ENCODE measurements around the gene POLR3B. TPM values are rescaled to one million over a fixed set of nuclear protein-coding genes. Genes with fewer than 3 reads are reported as not detected.
"Not testable (repeated sequence)": the region's sequence is repeated elsewhere in the genome, so short reads cannot be mapped to it uniquely, and the experiment has no call there.

Gene POLR3B
- total RNA-seq, 1 donor from 2014 or later: 15.1 TPM

DNA sequence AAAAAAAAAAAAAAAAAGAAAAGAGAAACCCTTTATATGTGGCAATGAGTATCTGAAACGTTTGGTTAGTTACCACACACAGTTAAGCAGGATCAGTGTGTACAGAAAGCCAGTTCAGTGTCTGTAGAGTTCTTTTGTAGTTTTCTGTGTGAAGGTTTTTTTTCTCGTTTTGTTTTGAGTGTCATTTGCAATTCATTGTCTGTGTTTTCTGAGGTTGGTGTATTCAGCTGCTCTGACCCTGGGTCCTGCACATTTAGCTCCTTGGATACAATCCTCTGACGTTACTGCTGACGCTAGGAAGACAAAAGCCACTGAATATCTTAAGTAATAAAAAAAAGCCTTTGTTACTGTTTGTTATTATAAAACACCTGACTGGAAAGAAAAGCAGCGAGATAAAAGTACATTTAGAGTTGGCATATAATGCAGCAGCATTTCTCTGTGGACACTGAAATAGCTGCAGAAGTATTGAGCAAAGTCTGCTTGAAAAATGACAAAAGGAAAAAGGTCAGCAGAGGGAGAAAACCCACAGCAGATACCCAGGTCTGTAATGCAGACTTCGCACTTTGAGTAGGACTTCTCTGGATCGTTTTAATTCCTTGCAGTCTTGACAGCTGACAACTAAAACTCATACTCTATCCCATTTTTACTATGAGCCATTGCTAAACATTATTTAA lies 89.0 kb downstream of the POLR3B start:
- no peak overlapping the region for H3K9ac ChIP-seq (ENCODE audit: low read depth in 1 of 3, low read length in 3 of 3)
- H3K4me1 ChIP-seq (ENCODE audit: control insufficient read depth in 3 of 3, insufficient read depth in 3 of 3, low read length in 3 of 3): no peaks in the 10 kb centered on the region
- H3K27ac ChIP-seq (ENCODE audit: low read depth, low read length): no peak overlapping the region
- no peaks in the 10 kb centered on the region for H3K9me3 ChIP-seq (ENCODE audit: control insufficient read depth in 3 of 3, low read length in 3 of 3)
- H3K4me3 ChIP-seq (ENCODE audit: low read length in 3 of 3): no peak overlapping the region
- H3K27me3 ChIP-seq (ENCODE audit: control insufficient read depth in 3 of 3, insufficient read depth in 3 of 3, low read length in 3 of 3): no peaks in the 10 kb centered on the region
- peaks cover 0 to 13% (median 10%) of the 10 kb centered on the region in 3 donors for H3K36me3 ChIP-seq (ENCODE audit: control insufficient read depth in 3 of 3, insufficient read depth in 3 of 3, low read length in 3 of 3)

- Histone ChIP-seq H3K9me3 (ENCODE audit: control insufficient read depth in 3 of 3, low read length in 3 of 3) (no peaks in the 10 kb centered on the region), H3K36me3 (ENCODE audit: control insufficient read depth in 3 of 3, insufficient read depth in 3 of 3, low read length in 3 of 3) (peaks cover 0 to 12% (median 6%) of the 10 kb centered on the region in 3 donors), H3K27ac (ENCODE audit: low read depth, low read length) (no peak overlapping the region), H3K4me1 (ENCODE audit: control insufficient read depth in 3 of 3, insufficient read depth in 3 of 3, low read length in 3 of 3) (no peaks in the 10 kb centered on the region), H3K4me3 (ENCODE audit: low read length in 3 of 3) (no peak overlapping the region), H3K27me3 (ENCODE audit: control insufficient read depth in 3 of 3, insufficient read depth in 3 of 3, low read length in 3 of 3) (no peaks in the 10 kb centered on the region), H3K9ac (ENCODE audit: low read depth in 1 of 3, low read length in 3 of 3) (no peak overlapping the region)
Measured at GRCh38 chr12:106452309-106452708, 94.8 kb downstream of the POLR3B start.

- peaks cover 0 to 3% (median 0%) of the 10 kb centered on the region in 3 donors for H3K4me1 ChIP-seq (ENCODE audit: control insufficient read depth in 3 of 3, insufficient read depth in 3 of 3, low read length in 3 of 3)
- peaks cover 3 to 14% (median 13%) of the 10 kb centered on the region in 3 donors for H3K36me3 ChIP-seq (ENCODE audit: control insufficient read depth in 3 of 3, insufficient read depth in 3 of 3, low read length in 3 of 3)
Measured at GRCh38 chr12:106455111-106455510, 97.6 kb downstream of the POLR3B start.

DNA sequence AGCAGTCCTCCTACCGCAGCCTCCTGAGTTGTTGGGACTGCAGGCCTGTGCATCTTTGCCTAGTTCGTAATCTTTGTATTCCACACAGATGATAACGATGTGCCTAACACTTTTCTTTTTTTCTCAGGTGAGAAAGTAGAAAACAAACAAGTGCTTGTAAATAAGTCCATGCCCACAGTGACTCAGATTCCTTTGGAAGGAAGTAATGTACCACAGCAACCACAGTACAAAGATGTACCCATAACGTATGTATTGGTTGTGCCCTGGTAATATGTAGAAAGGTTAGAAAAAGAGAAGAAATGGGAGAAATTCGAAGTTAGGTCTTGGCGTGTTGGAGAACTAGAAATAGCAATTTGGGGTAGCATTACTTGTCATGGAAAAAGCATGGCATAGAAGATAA lies 101.6 kb downstream of the POLR3B start:
- H3K36me3 ChIP-seq (ENCODE audit: control insufficient read depth in 3 of 3, insufficient read depth in 3 of 3, low read length in 3 of 3): peaks cover 3 to 26% (median 18%) of the 10 kb centered on the region in 3 donors
- no peaks in the 10 kb centered on the region for H3K27me3 ChIP-seq (ENCODE audit: control insufficient read depth in 3 of 3, insufficient read depth in 3 of 3, low read length in 3 of 3)
- H3K4me1 ChIP-seq (ENCODE audit: control insufficient read depth in 3 of 3, insufficient read depth in 3 of 3, low read length in 3 of 3): peaks cover 0 to 3% (median 0%) of the 10 kb centered on the region in 3 donors
- H3K27ac ChIP-seq (ENCODE audit: low read depth, low read length): no peak overlapping the region
- no peaks in the 10 kb centered on the region for H3K9me3 ChIP-seq (ENCODE audit: control insufficient read depth in 3 of 3, low read length in 3 of 3)
- H3K4me3 ChIP-seq (ENCODE audit: low read length in 3 of 3): no peak overlapping the region
- no peak overlapping the region for H3K9ac ChIP-seq (ENCODE audit: low read depth in 1 of 3, low read length in 3 of 3)

More at GRCh38 chr12:106455111-106455510, 97.6 kb downstream of the POLR3B start:
- Histone ChIP-seq H3K4me3 (ENCODE audit: low read length in 3 of 3) (no peak overlapping the region), H3K27me3 (ENCODE audit: control insufficient read depth in 3 of 3, insufficient read depth in 3 of 3, low read length in 3 of 3) (no peaks in the 10 kb centered on the region), H3K9me3 (ENCODE audit: control insufficient read depth in 3 of 3, low read length in 3 of 3) (no peaks in the 10 kb centered on the region), H3K27ac (ENCODE audit: low read depth, low read length) (no peak overlapping the region), H3K9ac (ENCODE audit: low read depth in 1 of 3, low read length in 3 of 3) (no peak overlapping the region)

DNA sequence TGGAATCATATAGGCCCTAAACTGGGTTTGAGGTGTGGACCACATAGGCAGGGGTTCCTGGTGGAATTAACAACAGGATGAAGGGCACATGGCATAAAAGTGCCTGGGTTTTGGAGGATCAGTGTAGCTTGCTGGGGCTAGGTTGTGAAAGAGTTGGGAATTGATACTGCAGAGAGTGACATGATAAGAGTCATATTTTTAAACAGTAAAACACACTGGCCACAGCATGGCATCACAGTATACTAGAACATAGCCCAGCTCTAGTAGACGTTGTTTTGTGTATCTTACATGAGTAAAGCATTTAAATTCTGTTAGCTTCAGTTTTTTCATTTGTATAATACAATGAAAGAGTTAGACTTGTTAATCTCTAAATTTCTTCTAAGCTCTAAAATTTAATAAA lies 102.0 kb downstream of the POLR3B start:
- Histone ChIP-seq H3K9ac (ENCODE audit: low read depth in 1 of 3, low read length in 3 of 3) (no peak overlapping the region), H3K36me3 (ENCODE audit: control insufficient read depth in 3 of 3, insufficient read depth in 3 of 3, low read length in 3 of 3) (peaks cover 3 to 26% (median 18%) of the 10 kb centered on the region in 3 donors), H3K4me1 (ENCODE audit: control insufficient read depth in 3 of 3, insufficient read depth in 3 of 3, low read length in 3 of 3) (peaks cover 0 to 3% (median 0%) of the 10 kb centered on the region in 3 donors)

DNA sequence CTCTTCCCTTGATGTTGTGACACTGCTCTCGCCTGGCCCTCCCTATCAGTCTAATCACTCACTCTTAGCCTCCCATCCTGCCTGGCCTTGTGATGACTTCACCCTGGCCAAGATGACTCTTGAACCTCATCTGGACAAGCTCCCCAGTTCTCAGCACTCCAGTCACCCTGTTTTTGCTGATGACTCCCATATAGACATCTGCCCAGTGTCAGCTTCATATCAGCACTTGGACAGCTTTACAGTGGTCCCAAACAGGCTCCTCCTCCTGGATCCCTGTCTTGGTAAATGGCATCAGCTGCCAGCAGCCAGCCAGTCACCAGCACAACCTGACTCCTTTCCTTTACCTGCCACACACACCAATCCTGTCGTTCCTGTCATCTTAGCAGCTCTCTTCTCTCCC lies 104.2 kb downstream of the POLR3B start:
- Histone ChIP-seq H3K27ac (ENCODE audit: low read depth, low read length) (no peak overlapping the region), H3K4me1 (ENCODE audit: control insufficient read depth in 3 of 3, insufficient read depth in 3 of 3, low read length in 3 of 3) (peaks cover 0 to 3% (median 0%) of the 10 kb centered on the region in 3 donors), H3K9ac (ENCODE audit: low read depth in 1 of 3, low read length in 3 of 3) (no peak overlapping the region), H3K36me3 (ENCODE audit: control insufficient read depth in 3 of 3, insufficient read depth in 3 of 3, low read length in 3 of 3) (peaks cover 3 to 23% (median 15%) of the 10 kb centered on the region in 3 donors), H3K27me3 (ENCODE audit: control insufficient read depth in 3 of 3, insufficient read depth in 3 of 3, low read length in 3 of 3) (no peaks in the 10 kb centered on the region), H3K4me3 (ENCODE audit: low read length in 3 of 3) (no peak overlapping the region), H3K9me3 (ENCODE audit: control insufficient read depth in 3 of 3, low read length in 3 of 3) (no peaks in the 10 kb centered on the region)

More for the DNA sequence above, 102.0 kb downstream of the POLR3B start:
- no peaks in the 10 kb centered on the region for H3K9me3 ChIP-seq (ENCODE audit: control insufficient read depth in 3 of 3, low read length in 3 of 3)
- no peak overlapping the region for H3K27ac ChIP-seq (ENCODE audit: low read depth, low read length)
- H3K27me3 ChIP-seq (ENCODE audit: control insufficient read depth in 3 of 3, insufficient read depth in 3 of 3, low read length in 3 of 3): no peaks in the 10 kb centered on the region
- no peak overlapping the region for H3K4me3 ChIP-seq (ENCODE audit: low read length in 3 of 3)

- H3K27me3 ChIP-seq (ENCODE audit: control insufficient read depth in 3 of 3, insufficient read depth in 3 of 3, low read length in 3 of 3); H3K9ac ChIP-seq (ENCODE audit: low read depth in 1 of 3, low read length in 3 of 3); H3K9me3 ChIP-seq (ENCODE audit: control insufficient read depth in 3 of 3, low read length in 3 of 3); H3K27ac ChIP-seq (ENCODE audit: low read depth, low read length); H3K4me3 ChIP-seq (ENCODE audit: low read length in 3 of 3); H3K36me3 ChIP-seq (ENCODE audit: control insufficient read depth in 3 of 3, insufficient read depth in 3 of 3, low read length in 3 of 3); H3K4me1 ChIP-seq (ENCODE audit: control insufficient read depth in 3 of 3, insufficient read depth in 3 of 3, low read length in 3 of 3): not testable (repeated sequence)
Measured at GRCh38 chr12:106465605-106466004, 108.1 kb downstream of the POLR3B start.

DNA sequence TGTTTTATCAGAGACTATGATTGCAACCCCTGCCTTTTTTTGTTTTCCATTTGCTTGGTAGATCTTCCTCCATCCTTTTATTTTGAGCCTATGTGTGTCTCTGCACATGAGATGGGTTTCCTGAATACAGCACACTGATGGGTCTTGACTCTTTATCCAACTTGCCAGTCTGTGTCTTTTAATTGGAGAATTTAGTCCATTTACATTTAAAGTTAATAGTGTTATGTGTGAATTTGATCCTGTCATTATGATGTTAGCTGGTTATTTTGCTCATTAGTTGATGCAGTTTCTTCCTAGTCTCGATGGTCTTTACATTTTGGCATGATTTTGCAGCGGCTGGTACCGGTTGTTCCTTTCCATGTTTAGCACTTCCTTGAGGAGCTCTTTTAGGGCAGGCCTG lies 118.1 kb downstream of the POLR3B start:
- H3K4me3 ChIP-seq (ENCODE audit: low read length in 3 of 3); H3K27me3 ChIP-seq (ENCODE audit: control insufficient read depth in 3 of 3, insufficient read depth in 3 of 3, low read length in 3 of 3); H3K27ac ChIP-seq (ENCODE audit: low read depth, low read length); H3K4me1 ChIP-seq (ENCODE audit: control insufficient read depth in 3 of 3, insufficient read depth in 3 of 3, low read length in 3 of 3); H3K9ac ChIP-seq (ENCODE audit: low read depth in 1 of 3, low read length in 3 of 3); H3K9me3 ChIP-seq (ENCODE audit: control insufficient read depth in 3 of 3, low read length in 3 of 3); H3K36me3 ChIP-seq (ENCODE audit: control insufficient read depth in 3 of 3, insufficient read depth in 3 of 3, low read length in 3 of 3): not testable (repeated sequence)

DNA sequence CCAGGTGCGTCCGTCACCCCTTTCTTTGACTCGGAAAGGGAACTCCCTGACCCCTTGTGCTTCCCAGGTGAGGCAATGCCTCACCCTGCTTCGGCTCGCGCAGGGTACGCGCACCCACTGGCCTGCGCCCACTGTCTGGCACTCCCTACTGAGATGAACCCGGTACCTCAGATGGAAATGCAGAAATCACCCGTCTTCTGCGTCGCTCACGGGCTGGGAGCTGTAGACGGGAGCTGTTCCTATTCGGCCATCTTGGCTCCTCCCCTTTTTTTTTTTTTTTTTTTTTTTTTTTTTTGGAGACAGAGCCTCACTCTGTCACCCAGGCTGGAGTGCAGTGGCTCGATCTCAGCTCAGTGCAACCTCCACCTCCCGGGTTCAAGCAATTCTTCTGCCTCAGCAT lies 120.1 kb downstream of the POLR3B start:
- H3K9me3 ChIP-seq (ENCODE audit: control insufficient read depth in 3 of 3, low read length in 3 of 3); H3K4me1 ChIP-seq (ENCODE audit: control insufficient read depth in 3 of 3, insufficient read depth in 3 of 3, low read length in 3 of 3); H3K27me3 ChIP-seq (ENCODE audit: control insufficient read depth in 3 of 3, insufficient read depth in 3 of 3, low read length in 3 of 3); H3K27ac ChIP-seq (ENCODE audit: low read depth, low read length); H3K9ac ChIP-seq (ENCODE audit: low read depth in 1 of 3, low read length in 3 of 3); H3K36me3 ChIP-seq (ENCODE audit: control insufficient read depth in 3 of 3, insufficient read depth in 3 of 3, low read length in 3 of 3); H3K4me3 ChIP-seq (ENCODE audit: low read length in 3 of 3): not testable (repeated sequence)

DNA sequence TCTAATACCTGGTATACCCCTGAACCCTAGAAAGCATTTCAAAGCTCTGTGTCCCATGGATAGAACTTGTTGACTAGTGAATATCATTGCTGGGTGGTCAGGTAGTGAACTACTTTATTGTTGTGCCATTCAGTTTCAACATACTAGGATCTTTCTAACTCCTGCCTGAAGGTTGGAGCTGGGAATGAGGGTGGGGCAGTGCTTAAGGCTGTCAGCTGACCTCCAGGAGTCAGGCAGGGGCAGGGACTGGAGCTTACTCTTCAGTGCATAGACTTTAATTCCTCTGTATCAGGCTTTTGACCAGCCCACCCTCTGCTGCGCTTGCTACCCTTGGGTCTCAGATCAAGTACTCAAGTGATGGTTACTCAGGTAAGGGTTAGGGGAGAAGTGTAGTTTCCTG lies 122.7 kb downstream of the POLR3B start:
- H3K27me3 ChIP-seq (ENCODE audit: control insufficient read depth in 3 of 3, insufficient read depth in 3 of 3, low read length in 3 of 3): no peaks in the 10 kb centered on the region
- no peaks in the 10 kb centered on the region for H3K4me1 ChIP-seq (ENCODE audit: control insufficient read depth in 3 of 3, insufficient read depth in 3 of 3, low read length in 3 of 3)
- no peak overlapping the region for H3K9ac ChIP-seq (ENCODE audit: low read depth in 1 of 3, low read length in 3 of 3)
- H3K9me3 ChIP-seq (ENCODE audit: control insufficient read depth in 3 of 3, low read length in 3 of 3): no peaks in the 10 kb centered on the region
- H3K36me3 ChIP-seq (ENCODE audit: control insufficient read depth in 3 of 3, insufficient read depth in 3 of 3, low read length in 3 of 3): no peaks in the 10 kb centered on the region
- H3K4me3 ChIP-seq (ENCODE audit: low read length in 3 of 3): no peak overlapping the region
- no peak overlapping the region for H3K27ac ChIP-seq (ENCODE audit: low read depth, low read length)

Measured in skeletal muscle tissue (tissue), 4 donors.